Lower leg skin (tissue), 3 donors: ENCODE data around the gene HP1BP3.

Experiments
- CTCF ChIP-seq, 3 donors: fragments of 450-650 bp; IDR thresholded peaks; one replicate each; pipeline ENCODE4 v1.5.1; 2016; ENCODE audit warnings: antibody characterized with exemption in 3 of 3, mild to moderate bottlenecking in 3 of 3, moderate library complexity in 2 of 3
- POLR2A ChIP-seq, 2 donors: fragments of 450-650 bp; IDR thresholded peaks; one replicate each; pipeline ENCODE4 v1.6.1; 2016 to 2017; ENCODE audit warnings: antibody characterized with exemption in 2 of 2, mild to moderate bottlenecking in 1 of 2, moderate library complexity in 1 of 2

GRCh38 chr1:20725189-20726117 lies 61.7 kb downstream of the HP1BP3 start:
- TF ChIP-seq CTCF (IDR thresholded peaks at IDR 0.05) (no peak), POLR2A (IDR thresholded peaks at IDR 0.05) (no peak)
